Measurements from ENCODE around the gene VPS25.

VPS25 gene

DNA sequence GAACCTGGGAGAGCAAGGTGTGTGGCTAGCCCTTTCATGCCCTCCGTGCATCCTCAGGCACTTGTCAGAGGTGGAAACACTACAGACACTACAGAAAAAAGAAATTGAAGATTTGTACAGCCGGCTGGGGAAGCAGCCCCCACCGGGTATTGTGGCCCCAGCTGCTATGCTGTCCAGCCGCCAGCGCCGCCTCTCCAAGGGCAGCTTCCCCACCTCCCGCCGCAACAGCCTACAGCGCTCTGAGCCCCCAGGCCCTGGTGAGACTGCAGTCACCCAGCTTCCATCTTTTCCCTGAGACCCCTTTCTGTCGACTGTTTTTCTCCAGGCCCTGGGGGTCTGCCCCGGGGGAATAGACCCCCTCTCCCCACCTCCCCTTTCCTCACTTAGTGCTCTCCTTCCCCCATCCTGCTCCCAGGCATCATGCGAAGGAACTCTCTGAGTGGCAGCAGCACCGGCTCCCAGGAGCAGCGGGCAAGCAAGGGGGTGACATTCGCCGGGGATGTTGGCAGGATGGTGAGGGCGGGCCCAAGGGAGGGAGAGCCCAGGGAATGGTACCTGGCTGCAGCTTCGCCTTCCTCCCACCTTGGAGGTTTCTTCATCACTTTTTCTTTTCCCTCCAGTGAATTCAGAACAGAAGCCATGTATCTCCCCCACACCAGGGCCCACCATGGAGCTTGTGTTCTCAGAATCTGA, 23.0 kb downstream of the VPS25 start:
- no peak for DNase-seq

DNA sequence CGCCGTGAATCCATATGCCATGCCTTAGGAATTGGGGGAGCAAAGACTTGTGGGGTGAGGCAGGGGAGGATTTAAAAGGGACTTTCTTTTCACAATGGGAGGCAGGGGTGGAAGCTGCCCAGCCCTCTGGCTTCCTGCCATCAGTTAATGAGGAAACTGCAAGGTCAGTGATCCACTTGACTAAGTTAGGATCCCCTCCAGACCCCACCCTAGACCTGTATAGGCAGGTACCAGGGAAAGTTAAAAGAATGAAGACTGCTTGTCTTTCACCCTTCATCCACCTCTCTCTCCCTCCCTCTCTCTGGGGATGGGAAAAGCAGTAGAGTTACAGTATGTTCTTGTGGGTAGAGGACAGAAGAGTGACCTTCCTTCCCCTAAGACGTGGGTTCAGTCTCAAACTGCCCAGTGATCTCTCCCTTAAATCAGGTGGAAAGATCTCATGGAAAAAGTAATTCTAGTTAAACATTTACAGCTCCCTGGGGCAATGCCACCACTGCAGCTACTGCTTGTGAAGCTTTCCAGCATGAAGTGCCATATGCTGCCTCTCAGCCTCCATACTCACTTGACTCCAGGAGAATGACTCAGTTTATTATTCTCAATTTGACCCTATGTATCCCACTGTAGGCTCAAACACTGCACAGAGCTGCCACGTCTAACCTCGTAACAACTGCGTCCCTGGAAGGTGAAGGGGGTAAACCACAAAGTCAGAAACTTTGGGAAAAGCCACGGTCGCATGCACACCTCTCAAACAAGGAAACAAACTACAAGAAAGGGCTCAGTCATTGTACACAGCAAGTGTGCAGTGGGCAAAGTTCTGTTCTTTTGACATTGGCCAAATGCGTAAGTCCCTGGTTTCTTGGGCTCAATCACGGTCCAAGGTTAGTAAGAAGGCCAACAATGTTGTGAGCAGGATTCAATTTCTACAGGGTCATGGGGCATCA, 24.1 kb downstream of the VPS25 start:
- DNase-seq = no peak

DNA sequence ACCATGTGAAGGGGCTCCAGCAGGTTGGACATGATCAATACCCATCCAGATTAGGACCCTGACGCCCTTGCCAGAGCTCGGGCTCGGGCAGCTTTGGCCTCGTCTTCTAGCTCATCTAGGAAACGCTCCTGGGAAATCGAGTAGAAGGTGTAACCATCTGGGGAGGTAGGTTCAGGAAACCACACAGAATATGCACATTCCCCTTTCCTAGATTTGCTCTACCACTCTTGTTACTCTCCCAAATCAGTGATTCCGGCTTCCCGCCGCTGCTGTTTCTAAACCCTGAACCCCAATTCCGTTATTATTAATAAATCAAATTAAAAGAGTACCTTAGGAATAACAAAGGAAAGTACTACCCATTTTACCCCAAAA, 24.7 kb downstream of the VPS25 start:
- DNase-seq = no peak

DNA sequence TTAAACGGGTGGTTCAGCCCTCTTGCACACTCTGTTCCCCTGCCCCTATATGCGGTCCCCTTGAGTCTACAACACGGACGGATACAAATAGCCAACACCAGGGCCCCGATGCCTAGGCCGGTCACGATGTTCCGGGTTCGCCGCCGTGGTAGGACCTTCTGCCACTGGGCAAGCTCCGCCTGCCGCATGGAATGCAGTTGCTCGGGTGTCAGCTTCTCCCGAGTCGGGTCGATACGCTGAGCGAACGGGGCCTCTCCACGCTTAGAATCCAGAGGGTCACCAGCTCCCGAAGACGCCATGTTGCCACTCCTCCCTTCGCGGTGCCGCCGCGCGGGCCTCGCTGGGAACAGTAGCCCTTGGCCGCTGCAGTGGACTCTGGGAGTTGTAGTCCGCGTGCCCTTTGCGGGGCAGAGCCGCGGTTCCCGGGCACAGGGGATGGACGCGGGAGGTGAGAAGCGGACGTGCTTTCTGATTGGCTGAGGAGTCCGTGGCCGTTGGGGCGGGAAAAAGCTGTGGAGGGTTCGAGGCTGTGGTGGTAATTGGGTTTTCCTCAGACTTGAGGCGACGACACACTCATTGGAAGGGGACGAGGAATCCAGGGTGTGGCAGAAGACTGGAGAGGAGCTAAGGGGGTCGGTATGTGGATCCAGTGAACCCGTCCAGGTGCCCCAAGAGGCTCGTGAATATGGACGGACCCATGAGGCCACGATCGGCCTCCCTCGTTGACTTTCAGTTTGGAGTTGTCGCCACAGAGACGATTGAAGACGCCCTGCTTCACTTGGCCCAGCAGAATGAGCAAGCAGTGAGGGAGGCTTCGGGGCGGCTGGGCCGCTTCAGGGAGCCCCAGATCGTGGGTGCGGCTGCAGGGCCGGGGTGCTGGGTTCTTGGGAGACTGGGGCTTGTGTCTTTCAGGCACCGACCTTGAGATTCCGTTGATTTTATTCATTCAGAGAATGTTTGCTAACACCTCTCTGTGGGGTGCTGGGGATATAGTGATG, 25.4 kb downstream of the VPS25 start, which contains the start of the genes CNTD1 and COA3:
Gene CNTD1, plus strand, starts transcription at position 479 of the 998 bp plus-strand sequence. Its CDS starts 207 bp downstream, at position 686.
Gene COA3, minus strand, starts transcription at position 322 of the 998 bp plus-strand sequence. Its CDS starts 23 bp downstream, at position 299.
- peak; percentile 86 for DNase-seq

DNA sequence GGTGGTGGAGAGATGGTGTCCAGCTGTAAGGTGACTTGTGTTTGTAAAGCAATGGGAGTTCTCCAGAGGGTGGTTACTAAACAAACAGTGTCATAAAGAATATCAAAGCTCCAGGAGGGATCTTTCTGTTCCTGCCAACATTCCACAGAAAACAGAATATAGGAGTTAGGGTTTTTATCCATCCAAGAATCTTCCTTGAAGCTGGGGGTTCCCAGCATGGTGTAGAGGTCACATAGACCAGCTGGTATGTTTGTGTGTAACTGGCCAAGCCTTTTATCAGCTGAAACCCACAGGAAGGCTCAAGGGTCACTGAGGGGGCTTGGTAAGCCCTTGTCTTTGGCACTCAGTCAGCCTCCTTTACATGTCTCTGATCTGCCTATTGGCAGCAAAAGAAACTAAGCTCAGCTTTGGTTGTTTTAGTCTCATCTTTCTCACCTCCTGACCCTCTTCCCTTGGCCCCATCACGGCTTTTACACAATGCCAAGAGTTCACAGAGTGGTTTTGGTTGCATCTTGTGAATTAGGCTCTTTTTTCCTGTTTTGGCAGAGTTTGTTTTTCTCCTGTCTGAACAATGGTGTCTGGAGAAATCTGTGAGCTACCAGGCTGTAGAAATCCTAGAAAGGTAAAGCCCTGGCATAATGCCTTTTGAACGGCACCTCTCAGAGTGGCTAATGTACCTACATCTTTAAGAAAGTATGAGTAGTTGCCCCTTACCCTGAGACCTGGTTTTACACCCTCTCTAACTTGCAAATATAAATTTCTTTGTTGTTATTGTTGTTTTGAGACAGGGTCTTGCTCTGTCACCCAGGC, 30.0 kb downstream of the VPS25 start:
- DNase-seq = no peak

DNA sequence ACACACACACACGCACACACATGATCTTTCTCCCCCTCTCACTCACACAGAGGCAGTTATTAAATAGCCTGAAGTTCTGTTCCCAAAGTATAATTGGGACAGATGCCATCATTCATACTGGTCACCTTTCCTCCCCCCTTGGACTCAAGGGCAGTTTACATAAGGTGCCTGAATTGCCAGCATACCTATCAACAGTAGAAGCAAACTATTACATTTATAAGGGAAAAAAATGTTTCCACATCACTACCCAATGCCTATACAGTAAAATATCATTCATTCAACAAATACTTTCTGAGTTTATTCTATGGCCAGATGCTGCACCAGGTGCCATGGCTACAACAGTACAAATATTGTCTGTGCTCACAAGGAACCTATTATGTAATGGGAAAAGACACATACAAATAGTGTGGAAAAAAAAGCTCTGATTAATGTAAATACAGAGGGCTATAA, 31.7 kb downstream of the VPS25 start:
- DNase-seq = no peak

DNA sequence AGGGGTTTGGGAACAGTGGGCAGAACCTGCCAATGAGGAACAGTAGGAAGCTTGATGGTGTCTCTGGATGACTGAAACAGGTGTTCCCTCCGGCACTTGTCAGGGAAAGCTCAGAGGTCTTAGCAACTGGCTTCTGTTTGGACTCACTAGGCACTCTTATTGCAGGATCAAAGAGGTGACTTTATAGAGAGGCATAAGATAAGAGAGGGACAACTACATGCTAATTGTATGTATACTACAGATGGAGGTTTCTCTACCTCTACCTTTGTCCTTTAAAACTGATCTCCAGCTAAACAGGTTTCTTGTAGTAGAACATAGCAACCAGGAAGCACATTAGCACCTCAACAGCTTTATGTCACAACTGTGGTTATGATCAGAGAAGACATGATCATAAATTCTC, 33.0 kb downstream of the VPS25 start:
- no peak for DNase-seq

DNA sequence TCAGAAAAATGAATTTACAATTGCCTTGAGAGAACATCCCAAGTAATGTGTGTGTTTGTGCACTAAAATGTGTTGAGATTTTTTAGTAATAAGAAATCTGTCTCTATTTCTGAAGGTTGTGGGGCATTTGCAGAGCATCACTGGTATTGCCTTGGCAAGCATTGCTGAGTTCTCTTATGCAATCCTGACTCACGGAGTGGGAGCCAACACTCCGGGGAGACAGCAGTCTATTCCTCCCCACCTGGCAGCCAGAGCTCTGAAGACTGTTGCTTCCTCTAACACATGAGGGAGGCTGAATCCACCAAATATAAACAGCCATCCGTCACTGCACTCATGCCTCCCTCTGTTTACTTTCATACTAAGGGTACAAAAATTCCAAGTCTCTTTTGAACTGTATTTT, 36.0 kb downstream of the VPS25 start:
- DNase-seq = no peak

DNA sequence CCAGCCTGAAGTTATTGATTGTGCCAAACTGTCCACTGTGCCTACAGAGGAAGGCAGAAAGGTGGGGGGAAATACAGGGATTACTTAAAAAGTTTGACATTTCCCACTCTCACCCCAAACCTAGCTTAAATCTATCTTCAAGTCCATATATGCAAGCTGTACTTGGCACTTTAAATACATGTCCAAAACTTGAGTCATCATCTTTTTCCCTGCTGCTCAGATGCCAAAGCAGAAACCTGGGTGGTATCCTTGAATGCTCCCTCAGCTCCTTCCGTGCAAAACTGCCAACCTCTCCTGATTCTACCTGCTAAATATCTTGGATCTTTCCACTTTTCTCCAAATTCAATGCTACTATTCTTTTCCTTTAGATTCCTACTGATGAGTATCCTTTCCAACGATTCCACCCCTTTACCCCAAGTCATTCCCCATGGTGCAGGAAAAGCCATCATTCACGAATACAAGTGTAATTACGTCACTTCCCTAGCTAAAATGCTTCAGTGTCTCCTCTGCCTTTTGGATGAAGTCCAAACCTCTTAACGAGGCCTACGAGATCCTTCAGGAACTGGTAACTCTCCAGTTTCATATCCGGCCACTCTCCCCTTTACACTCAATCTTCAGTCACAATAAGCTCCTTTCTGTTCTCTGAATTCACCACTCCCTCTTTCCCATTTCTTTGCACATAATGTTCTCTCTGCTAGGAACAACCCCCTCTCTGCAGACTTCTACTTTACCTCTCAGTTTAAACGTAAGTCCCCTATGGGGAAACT, 41.6 kb downstream of the VPS25 start:
- peak; percentile 91 for DNase-seq

DNA sequence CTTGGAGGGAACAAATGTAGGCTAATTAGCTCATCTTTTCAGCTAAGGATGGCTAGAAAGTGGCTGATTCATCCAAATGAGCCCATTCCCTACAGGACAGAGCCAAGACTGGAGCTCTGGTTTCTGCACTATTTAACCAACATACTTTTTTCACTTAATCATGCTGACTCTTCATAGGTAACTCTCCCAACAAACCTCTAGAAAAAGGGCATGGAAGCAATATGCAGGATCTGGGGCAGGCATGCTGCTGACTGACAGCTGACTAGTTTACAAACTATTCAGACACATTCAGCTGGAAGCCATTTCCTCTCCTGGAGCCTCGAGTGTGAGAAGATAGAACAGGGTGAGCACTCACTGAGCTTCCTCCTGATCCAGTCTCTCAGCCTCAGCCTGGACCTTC, 44.6 kb downstream of the VPS25 start:
- no peak for DNase-seq

DNA sequence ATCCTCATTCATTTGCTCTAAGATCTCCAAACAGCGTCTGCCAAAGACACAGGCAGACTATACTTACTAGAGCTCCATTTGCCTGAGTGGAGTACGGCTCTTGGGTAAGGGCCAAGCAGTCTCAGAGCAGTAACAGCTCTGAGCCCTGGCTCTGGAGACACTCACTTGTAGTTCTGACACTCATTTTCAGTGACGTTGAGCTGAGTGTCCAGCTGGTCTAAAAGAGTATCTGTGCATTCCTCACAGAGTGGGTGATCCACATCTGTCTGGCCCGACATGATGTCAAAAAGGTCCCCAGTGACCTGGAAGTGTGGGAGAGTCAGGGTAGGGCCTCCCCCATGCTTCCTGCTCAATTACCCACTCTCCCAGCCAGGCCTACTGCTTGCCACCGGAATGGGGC, 45.1 kb downstream of the VPS25 start:
- no peak for DNase-seq

DNA sequence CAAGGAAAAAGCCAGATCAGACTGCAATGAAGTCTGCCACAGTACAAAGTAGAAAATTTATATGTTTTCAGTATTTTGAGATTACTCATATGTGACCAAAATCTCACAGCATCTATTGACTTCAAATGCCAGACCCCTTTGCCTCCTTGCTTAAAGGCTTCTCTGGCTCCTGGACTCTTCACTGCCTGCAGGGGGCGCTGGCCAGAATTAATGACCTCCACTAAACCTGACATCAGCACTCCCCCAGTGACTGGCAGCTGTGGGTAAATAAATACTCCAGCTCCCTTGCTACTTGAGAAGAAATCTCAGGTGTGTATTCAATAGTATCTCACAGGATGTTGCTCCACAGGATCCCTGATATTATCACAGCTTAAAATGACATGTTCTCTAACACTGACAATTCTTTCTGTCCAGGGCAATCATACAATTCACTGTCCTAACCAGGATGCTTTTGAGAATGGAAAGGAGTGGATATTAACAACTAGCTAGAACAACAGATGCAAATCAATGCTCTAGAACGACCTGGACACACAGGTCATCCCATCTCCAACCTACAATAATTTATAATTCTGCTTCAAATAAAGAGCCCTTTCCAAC, 46.8 kb downstream of the VPS25 start:
- DNase-seq = no peak

DNA sequence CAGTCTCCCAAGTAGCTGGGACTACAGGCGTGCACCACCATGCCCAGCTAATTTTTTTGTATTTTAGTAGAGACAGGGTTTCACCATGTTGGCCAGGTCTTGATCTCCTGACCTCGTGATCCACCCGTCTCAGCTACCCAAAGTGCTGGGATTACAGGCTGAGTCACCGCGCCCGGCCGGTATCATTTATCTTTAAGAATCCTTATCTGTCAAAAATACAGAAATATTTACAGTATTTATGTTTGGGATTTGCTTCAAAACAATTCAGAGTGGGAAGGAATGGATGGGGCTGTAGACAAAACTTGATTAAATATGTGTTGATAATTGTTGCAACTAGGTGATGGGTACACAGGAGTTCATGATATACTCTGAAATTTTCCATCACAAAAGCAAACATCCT, 47.9 kb downstream of the VPS25 start:
- DNase-seq = no peak

DNA sequence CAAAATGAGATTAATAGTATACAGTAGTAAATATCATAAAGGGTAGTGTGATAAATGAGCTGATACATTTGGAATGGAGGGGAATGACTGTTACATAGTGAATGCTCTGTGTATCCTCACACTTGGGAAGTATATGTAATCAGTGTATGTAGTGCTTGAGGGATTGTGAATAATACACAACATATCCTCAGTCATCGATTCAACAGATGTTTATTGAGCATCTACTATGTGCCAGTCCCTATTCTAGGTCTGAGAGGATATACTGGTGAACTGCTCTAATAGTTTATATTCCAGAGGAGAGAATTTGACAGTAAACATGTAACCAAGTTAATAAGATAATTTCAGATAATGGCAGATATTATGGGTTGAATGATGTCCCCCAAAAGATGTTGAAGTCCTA, 54.2 kb downstream of the VPS25 start:
- no peak for DNase-seq
